H1 (cell line): ENCODE measurements around the gene AGPAT2. TPM values are rescaled to one million over a fixed set of nuclear protein-coding genes. Genes with fewer than 3 reads are reported as not detected.

ENCODE experiments used
- ATF3 ChIP-seq: IDR thresholded peaks from 2 replicates; pipeline ENCODE4 v1.6.1; 2011; ENCODE audit warnings: low read depth, mild to moderate bottlenecking, low read length; ENCODE audit not compliant: insufficient read depth
- NRF1 ChIP-seq: IDR thresholded peaks from 2 replicates; pipeline ENCODE4 v1.6.1; 2011; ENCODE audit warnings: mild to moderate bottlenecking, low read depth, low read length, improper control_type of control experiment
- polyA plus RNA-seq, 7 experiments: library from polyadenylated mRNA; depleted of rRNA in 3 of 7; stranded (reverse) in 5 of 7; unstranded in 2 of 7; fragments of >200 nt in 5 of 7; fragments of 200-250 nt in 2 of 7; gene quantifications; 1 replicate in 5 of 7; 2 replicates in 1 of 7; 4 replicates in 1 of 7; pipeline versions ENCODE4 v1.2.1 to v1.2.3, GENCODE V29; 2011 to 2013; ENCODE audit warnings: missing spikeins in 2 of 7, mixed read lengths in 2 of 7
- total RNA-seq: library from RNA; stranded (reverse); fragmentation: NEBNext Ultra II Directional; extraction: Animal tissue kit (Norgen Biotek cat#: 25700); gene quantifications from 2 replicates; pipeline ENCODE4 v1.2.1, GENCODE V29; 2021

The AGPAT2 gene
- total and polyA plus RNA-seq, 2 of the 8 experiments (the other 6 are each of a cell fraction or from before 2014, with no cell fraction given), result 31.6 to 37.6 TPM

DNA sequence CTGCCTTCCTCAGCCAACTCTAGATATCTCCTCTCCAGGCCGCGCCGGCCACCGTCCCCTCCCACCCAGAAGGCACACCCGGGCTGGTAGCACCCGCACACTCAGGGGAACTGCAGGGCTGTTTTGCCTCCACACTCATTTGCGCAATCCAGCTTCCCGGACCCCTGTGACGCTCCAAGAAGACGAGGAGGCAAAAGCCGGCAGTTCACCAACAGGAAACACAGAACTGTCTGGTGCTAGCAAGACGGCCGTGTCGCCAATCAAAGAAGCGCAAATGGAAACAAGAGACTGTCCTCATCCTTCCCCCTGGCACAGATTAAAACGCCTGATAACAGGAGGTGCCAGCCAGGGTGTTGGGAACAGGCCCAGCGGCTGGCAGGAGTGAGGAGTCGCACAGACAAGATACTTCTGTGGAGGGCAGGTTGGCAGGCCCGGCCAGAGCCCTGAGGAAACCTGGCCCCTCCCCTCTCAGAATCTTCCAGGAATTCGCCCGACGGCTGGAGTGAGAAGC lies 7.8 kb downstream of the AGPAT2 start (continued):
- TF ChIP-seq ATF3 (no peak), NRF1 (no peak)
